Loucy (cell line): ENCODE measurements around the gene TMEM187.

ENCODE experiments used
- H2AFZ ChIP-seq: fragments of 200-600 bp; sonication (generic); 2 replicates; pipeline ENCODE4 v1.6.0; 2016; ENCODE audit warnings: antibody characterized with exemption, mild to moderate bottlenecking, low read length, moderate library complexity
- H3F3A ChIP-seq: fragments of 200-600 bp; 2 replicates; pipeline ENCODE4 v1.6.0; 2016; ENCODE audit warnings: antibody characterized with exemption, low read depth, mild to moderate bottlenecking
- H3K27me3 ChIP-seq: fragments of 200-600 bp; sonication (generic); 2 replicates; pipeline ENCODE4 v1.6.1; 2014; ENCODE audit warnings: low read length, mild to moderate bottlenecking; ENCODE audit not compliant: insufficient read depth, poor library complexity, severe bottlenecking
- H3K36me3 ChIP-seq: fragments of 200-600 bp; sonication (generic); 2 replicates; pipeline ENCODE4 v1.6.1; 2016; ENCODE audit warnings: low read length; ENCODE audit not compliant: insufficient read depth
- H3K4me1 ChIP-seq: fragments of 200-600 bp; sonication (generic); 2 replicates; pipeline ENCODE4 v1.5.1; 2014; ENCODE audit warnings: low read length, mild to moderate bottlenecking; ENCODE audit not compliant: insufficient read depth, poor library complexity, severe bottlenecking
- H3K4me2 ChIP-seq: fragments of 200-600 bp; sonication (generic); 2 replicates; pipeline ENCODE4 v1.6.0; 2014; ENCODE audit warnings: antibody characterized with exemption, low read length, low read depth, mild to moderate bottlenecking; ENCODE audit not compliant: poor library complexity, severe bottlenecking
- H3K4me3 ChIP-seq: fragments of 200-600 bp; sonication (generic); 2 replicates; pipeline ENCODE4 v1.5.1; 2014; ENCODE audit warnings: low read length, mild to moderate bottlenecking, mixed read lengths; ENCODE audit not compliant: poor library complexity, severe bottlenecking
- H3K79me2 ChIP-seq: fragments of 200-600 bp; sonication (generic); 2 replicates; pipeline ENCODE4 v1.6.1; 2014; ENCODE audit warnings: low read length; ENCODE audit not compliant: insufficient read depth
- H3K9ac ChIP-seq: fragments of 200-600 bp; sonication (generic); 2 replicates; pipeline ENCODE4 v1.6.0; 2014; ENCODE audit warnings: mild to moderate bottlenecking, low read depth, low read length, moderate library complexity; ENCODE audit not compliant: poor library complexity, severe bottlenecking
- H3K9me2 ChIP-seq: fragments of 200-600 bp; sonication (generic); replicated peaks from 2 replicates; pipeline ENCODE4 v1.6.1; 2016; ENCODE audit warnings: low read depth, low read length, mixed read lengths
- H3K9me3 ChIP-seq: fragments of 200-600 bp; sonication (generic); 2 replicates; pipeline ENCODE4 v1.6.1; 2014; ENCODE audit warnings: mild to moderate bottlenecking, antibody characterized with exemption, low read length, low read depth; ENCODE audit not compliant: insufficient read depth
- H4K20me1 ChIP-seq: fragments of 200-600 bp; sonication (generic); 2 replicates; pipeline ENCODE4 v1.6.0; 2014; ENCODE audit warnings: antibody characterized with exemption, low read length, mild to moderate bottlenecking; ENCODE audit not compliant: insufficient read depth, poor library complexity, severe bottlenecking
- CTCF ChIP-seq: fragments of 200-600 bp; sonication (generic); conservative IDR thresholded peaks from 2 replicates; pipeline ENCODE4 v1.5.1; 2014; ENCODE audit warnings: mild to moderate bottlenecking, antibody characterized with exemption, low read length
- EZH2phosphoT487 ChIP-seq: fragments of 200-600 bp; IDR thresholded peaks from 2 replicates; pipeline ENCODE4 v1.6.1; 2018; ENCODE audit warnings: antibody characterized with exemption, mild to moderate bottlenecking, moderate library complexity, borderline replicate concordance

Gene TMEM187

GRCh38 chrX:153988493-153988892, 15.9 kb downstream of the TMEM187 start:
- Histone ChIP-seq H3K4me3 (no peak overlapping the region), H3K9ac (no peak overlapping the region), H2AFZ (no peak overlapping the region), H3K27me3 (no peaks in the 10 kb centered on the region), H3K4me1 (peaks cover 21% of the 10 kb centered on the region), H3K9me2 (no peaks in the 10 kb centered on the region), H4K20me1 (no peaks in the 10 kb centered on the region), H3K4me2 (no peak overlapping the region), H3K9me3 (no peaks in the 10 kb centered on the region), H3F3A (no peaks in the 10 kb centered on the region), H3K36me3 (no peaks in the 10 kb centered on the region), H3K79me2 (no peaks in the 10 kb centered on the region)
- TF ChIP-seq CTCF = no peak
- TF ChIP-seq EZH2phosphoT487 = no peak

- Histone ChIP-seq H3K4me3 (no peak overlapping the region), H2AFZ (no peak overlapping the region), H3F3A (no peaks in the 10 kb centered on the region), H3K4me2 (no peak overlapping the region), H3K9ac (no peak overlapping the region), H3K4me1 (peaks cover 6% of the 10 kb centered on the region), H3K9me3 (no peaks in the 10 kb centered on the region), H3K79me2 (no peaks in the 10 kb centered on the region), H3K27me3 (no peaks in the 10 kb centered on the region), H3K36me3 (no peaks in the 10 kb centered on the region), H3K9me2 (no peaks in the 10 kb centered on the region), H4K20me1 (no peaks in the 10 kb centered on the region)
- TF ChIP-seq CTCF (no peak), EZH2phosphoT487 (no peak)
Observed at GRCh38 chrX:153989973-153990655, 17.6 kb downstream of the TMEM187 start.

- Histone ChIP-seq H3F3A (no peaks in the 10 kb centered on the region), H3K4me2 (no peak overlapping the region), H3K9ac (no peak overlapping the region), H2AFZ (no peak overlapping the region), H3K27me3 (no peaks in the 10 kb centered on the region), H3K4me3 (no peak overlapping the region), H3K36me3 (no peaks in the 10 kb centered on the region), H3K79me2 (no peaks in the 10 kb centered on the region), H3K4me1 (peaks cover 3% of the 10 kb centered on the region), H3K9me3 (no peaks in the 10 kb centered on the region), H3K9me2 (no peaks in the 10 kb centered on the region), H4K20me1 (no peaks in the 10 kb centered on the region)
- TF ChIP-seq EZH2phosphoT487 (no peak), CTCF (no peak)
Observed at GRCh38 chrX:153991013-153991580, 18.5 kb downstream of the TMEM187 start.
